ENCODE data around the gene CCDC186.

Gene CCDC186

DNA sequence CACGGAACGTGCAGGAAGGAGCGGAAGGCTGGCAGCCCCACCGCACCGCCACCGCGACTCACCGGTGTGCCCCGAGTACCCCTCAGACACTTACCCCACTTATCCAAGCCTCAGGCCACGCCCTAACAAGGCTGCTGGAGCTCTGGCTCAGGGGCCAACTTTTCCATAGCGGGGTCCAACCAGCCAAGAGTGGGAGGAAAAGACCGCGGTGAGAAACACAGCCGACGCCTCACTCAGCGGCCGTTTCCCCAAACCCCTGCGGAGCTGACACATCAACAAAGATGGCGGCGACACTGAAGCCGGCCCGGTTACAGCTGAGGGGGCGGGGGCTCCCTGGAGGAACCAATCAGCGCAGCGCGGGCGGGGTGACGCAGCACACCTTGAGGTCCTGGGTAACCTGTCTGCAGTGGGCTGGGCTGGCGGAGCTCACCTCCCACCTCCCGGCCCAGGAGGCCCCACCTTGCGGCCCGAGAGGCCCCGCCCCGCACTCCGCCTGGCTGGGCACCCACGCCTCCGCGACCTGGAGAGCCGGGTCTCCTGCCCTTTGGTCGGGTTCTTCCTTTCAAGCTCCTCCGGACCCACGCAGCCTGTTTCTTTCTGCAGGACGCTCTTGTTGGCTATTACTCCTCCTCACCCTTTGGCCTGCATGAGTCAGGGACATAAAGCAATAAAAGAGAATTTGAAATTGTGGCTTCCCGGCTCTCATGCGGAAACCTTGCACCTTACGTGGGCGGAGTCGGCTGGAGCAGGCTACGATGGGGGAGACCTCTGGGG lies at the start of gene CCDC186:
Gene CCDC186, minus strand, starts transcription at position 283 of the 774 bp plus-strand sequence. CDS start 10,935 bp downstream, outside the sequence.
- DNase-seq, result peak; percentile 97

DNA sequence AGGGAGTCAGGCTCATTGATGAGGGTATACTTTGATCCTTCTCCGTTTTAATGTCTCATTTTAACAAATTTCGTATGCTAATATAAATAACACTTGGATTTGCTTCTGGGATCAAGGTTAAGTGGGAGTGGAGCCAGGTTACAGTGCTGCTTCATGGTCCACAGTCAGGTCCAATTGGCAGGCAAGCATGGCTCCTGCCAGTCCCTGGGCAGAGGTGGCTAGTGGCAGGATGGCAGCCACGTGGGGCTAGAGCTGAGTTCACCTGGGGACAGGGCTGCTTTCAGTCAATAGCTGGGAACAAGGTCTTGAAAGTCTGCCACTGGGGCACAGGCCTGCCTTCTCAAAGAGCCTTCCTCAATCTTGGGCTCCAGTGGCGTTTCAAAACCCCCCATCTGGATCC lies 49.1 kb upstream of the CCDC186 start:
- DNase-seq, result no peak

DNA sequence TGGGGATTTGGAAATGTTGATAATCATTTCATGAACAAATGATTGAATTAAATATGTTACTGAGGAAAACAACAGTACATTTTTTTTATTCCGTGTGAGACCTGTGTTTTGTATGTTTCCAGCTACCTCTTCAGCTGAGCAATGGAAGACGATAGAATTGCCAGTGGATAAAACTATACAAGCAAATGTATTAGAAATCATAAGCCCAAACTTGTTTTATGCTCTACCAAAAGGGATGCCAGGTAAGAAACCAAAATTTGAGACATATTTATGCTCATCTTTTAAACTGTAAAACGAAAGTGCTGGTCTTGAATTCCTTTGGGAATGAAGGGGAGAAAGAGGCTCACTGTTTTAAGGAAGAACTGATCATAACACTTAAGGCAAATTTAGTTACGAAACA lies 47.2 kb upstream of the CCDC186 start:
- DNase-seq, result no peak

DNA sequence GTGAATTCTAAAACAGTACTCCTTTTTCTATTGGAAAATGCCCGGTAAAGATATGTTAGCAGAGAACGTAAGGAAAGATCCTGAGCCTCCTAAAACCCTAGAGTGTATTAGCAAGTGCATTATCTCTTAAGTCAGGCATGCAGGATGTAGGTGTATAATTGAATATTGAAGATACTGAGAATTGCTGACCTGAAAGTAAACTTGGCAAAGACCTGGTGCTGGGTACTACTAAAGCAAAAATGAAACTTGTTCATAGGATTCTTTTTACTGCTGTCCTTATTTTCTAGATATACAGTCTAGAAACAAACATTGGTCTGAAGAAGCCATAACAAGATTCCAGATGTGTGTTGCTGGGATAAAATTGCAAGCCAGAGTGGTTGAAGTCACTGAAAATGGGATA lies 46.3 kb upstream of the CCDC186 start:
- DNase-seq, result no peak

DNA sequence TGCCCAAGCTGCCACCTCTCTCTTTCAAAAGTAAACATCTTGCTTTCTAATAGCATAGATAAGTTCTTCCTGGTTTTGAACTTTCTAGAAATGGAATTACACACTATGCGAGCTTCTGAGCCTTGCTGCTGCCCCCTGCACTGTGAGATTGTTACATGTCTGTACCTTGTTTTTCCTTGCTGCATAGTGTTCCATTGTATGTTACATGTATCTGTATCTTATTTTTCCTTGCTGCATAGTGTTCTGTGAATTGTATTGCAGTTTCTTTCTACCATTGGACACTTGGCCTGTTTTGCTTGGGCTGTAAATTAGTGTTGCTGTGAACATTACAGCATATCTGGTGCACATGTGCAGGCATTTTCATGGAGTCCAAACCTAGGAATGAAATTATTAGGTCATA lies 41.0 kb upstream of the CCDC186 start:
- DNase-seq, result no peak

DNA sequence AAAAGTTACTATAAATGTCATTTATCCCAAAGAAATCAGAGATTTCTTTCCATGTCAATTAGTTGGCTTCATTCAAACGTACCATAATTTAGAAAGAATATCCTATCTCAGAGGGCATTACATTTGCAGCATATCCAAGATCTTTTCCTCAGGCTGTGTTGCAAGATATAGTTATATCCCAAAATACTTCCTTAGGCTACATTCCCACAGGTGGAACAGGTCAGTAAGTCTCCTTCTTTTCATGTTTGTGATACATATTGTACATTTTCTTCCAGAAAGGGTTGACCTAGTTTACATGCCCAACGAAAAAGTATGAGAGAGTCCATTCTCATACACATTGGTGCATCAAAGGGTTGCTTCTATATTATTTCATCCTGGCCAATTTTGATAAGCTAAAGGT lies 38.1 kb upstream of the CCDC186 start:
- no peak for DNase-seq

DNA sequence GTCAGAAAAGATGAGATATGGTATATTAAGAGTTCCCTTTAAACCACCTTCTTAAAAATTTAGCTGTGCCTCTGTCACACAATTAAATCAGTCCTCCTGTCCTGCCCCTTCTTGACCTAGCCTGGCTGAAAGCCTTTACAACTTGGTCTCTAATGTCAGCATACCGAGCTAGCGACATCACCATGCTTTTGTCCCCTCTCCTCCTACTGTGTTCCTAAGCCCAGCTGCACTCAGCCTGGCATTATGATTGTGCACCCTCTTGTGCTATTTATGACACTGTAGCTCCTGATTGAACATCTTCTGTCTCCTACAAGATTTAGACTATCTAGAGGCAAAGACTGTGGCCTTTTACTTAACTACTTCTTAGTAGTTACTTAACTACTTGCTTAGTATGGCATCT lies 34.3 kb upstream of the CCDC186 start:
- no peak for DNase-seq

DNA sequence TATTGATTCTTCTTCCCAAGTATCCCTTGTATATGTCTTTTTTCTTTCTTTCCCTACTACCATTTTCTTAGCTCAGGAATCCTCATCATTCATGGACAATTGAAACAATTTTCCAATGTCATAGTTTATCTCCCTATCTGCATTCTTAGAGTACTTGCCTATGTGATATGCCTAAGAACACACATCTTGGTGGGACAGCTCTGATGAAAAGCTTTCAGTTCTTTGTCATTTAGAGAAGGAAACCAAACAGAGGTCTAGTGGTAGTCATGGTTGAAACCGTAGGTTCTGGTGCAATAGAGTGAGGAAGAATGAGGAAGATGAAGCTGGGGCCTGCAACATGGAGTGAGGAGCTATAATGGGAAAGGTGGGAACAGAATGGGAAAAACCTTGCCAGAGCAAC lies 33.3 kb upstream of the CCDC186 start:
- DNase-seq, result no peak

DNA sequence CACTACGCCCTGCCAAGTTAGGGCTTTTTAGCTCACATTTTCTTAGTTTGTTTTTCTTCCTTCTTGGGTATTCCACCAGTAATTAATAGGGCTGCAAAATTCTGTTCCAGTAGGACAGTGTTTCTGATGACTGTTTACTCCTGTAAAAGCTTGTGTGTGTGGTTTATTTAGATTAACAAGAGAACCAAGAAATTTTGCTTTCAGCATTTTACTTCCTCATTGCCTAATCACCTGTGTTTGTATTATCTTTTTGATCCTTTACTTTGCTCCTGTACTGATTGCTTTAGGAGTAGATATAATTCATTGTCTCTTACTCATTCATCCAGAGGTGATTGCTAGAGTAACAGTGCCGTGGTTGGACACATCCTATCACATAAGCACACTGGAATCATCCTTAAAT lies 32.9 kb upstream of the CCDC186 start:
- DNase-seq, result no peak

DNA sequence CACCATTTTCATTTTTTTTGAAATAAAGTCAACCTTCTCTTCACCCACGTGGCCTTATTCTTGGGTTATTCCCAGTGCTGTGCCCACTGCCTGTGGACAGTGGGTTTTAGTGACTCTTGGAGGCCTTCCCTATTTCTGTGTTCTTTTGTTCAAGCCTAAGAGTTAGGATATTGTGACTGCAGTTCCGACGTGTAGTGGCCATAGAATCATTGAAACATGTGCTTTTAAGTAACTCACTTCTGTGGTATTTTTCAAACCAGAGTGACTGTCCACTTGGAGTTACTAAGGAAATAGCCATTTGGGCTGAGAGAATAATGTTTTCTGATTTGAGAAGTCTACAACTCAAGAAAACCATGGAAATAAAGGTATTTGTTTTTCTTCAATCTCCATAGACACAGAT lies 28.8 kb upstream of the CCDC186 start:
- no peak for DNase-seq

DNA sequence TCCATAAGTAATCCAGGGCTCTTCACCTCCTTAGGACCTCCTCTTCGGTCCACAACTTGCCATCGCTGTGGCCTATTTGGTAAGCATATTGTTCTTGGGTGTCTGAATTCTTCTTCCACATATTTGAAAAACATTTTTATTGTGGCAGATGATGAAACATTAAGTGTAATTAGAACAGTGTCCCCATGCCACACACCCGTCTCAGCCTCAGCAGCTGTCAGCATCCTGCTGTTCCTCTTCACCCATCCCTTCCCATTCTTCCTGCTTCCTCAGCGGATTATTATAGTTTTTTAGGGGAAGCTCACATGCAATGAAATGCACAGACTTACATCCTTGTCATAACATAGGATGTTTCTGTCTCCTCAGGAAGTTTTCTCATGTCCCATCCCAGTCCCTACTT lies 25.2 kb upstream of the CCDC186 start:
- DNase-seq, result no peak

DNA sequence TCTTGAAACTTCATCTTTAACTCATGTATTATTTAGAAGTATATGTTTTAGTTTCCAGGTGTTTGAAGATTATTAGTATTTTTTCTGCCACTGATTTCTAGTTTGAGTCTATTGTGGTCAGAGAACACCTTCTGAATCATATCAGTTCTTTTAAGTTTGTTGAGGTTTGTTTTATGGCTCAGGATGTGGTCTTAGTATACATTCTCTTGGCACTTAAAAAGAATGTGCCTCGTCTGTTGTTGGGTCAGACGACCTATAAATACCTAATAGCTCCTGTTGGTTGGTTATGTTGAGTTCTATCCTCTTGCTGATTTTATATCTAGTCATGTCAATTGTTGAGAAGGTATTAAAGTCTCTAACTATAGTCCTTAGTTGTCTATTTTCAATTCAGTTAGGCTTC lies 21.1 kb upstream of the CCDC186 start:
- DNase-seq, result no peak

DNA sequence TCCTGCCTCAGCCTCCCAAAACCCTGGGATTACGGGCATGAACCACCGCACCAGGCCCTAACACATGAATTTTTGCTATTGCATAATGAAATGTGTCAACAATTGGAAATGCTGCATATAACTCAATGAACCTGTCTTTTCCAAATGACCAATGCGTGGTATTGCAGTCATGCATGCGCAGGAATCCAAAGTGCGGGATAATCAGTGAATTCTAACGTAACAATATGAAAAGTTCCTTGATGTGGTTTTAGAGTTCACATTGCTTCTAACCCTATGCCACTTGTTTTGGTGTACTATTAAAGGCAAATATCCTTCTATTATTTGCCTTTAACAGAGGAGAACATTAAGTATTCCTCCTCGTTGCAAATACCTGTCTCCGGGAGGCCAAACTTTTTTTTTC lies 15.7 kb upstream of the CCDC186 start:
- DNase-seq, result no peak

DNA sequence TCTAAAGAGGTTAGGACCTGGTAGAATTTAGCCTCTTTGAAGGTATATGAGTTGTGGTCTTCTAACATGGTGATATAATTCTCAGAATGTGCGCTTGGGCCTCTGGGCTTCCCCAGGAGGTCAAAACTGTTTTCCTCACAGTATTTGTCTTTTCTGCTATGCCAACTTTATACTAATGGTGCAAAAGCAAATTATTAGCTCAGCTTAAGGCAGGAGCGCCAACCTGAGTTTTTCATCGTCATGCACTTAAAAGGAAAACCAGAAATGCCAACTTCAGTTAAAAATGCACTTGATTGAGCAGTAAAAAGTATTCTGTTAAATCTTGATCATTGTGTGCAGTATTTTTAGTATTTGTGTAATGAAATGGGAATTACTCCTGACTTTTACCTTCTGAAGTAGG lies 14.9 kb upstream of the CCDC186 start:
- DNase-seq, result no peak

DNA sequence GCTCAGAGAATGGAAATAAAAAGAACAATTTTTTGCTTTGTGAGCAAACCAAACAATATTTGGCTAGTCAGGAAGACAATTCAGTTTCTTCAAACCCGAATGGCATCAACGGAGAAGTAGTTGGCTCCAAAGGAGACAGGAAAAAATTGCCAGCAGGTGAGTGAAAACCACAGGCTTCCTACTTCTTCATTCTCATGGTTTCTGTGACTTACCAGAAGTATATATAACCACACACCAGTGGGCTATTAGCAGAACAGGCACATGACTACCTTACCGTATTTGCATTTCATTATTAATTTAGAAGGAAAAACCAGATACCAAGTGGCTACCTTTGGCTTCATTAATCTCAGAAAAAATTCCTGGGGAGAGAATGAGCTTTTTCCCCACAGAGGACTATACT lies 14.0 kb upstream of the CCDC186 start:
- DNase-seq, result no peak

DNA sequence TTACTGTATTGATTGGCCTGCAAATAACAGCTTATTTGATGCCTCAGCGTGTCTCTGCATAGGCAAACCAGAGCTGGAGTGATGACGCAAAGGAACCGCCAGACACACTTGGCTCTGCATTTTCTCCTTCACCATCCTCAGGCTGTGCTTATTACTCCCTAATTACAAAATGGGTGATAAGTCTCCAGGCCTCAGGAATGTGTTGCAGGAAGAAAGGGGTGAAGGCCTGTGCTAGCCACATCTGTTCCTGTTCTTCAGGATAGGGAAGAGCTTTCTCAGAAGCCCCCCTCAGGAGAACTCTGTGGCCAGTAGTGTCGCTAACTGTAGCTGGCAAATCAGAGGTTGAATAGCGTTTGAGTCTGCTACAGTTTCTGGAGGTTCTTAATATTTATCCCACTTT lies 10.3 kb upstream of the CCDC186 start:
- DNase-seq, result no peak

DNA sequence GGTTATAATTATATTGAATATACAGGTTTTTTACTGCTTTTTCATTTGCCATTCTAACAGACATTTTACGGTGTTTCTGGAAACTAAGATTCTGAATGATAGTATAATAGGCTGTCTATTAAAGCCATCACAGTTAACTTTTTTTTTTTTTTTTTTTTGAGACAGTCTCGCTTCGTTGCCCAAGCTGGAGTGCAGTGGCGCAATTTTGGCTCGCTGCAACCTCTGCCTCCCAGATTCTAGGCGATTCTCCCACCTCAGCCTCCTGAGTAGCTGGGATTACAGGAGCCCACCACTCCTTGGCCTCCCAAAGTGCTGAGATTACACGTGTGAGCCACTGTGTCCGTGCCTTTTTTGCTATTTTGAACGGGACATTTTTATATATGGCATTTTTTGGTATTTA lies 9.6 kb upstream of the CCDC186 start:
- DNase-seq, result no peak

DNA sequence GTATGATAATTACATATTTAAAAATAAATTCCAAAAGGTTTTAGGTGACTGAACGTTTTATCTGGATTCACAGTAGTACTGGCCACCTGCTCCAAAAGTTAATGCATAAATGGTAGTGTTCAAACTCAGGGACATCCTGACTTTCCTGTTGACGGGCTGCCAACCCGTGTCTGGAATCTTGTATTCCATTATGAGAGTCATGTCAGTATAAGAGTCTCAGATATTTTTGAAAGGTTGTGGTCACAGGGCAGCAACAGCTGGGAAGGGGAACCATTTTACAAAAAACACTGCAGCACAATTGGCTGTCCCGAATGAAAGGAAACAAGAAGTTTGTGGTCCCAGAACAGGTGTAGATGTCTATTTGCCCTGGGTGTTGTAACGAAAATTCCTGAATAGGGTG lies 8.0 kb upstream of the CCDC186 start:
- no peak for DNase-seq

DNA sequence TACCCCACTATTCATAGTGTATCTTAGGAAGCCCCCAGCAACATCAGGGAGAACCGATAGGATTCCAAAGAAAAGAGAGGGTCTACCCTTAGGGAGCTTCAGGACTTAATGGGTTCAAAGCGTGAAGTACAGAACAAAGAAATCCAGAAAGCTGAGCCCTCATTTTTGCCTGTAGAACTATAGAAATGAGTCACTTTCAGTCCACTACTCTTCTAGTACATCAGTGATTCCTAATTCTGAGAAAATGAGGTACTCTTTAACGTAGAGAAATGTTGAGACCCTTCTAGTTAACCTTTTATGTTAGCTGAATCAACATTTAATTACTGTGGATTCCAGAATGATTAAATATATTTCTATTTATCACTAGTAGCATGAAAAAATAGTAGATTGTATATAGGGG lies 6.9 kb upstream of the CCDC186 start:
- no peak for DNase-seq

DNA sequence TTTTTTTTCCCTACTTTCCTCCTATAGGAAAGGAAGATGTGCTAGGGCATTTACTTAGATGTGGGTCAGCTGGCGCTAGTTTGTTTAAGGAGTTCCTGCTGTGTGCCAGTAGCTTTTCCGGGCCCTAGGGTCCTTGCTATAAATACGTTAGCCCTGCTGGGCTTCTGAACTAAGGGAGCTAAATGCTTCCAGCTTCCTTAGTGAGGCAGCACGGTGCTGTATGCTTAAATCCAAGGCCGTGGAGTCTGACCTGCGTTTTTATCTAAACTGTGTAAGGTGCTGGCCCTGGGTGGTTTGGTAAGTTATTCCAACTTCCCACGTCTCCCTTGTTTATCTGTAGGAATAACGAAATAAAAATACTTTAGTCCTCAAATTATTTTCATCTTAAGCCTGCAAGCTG lies 5.7 kb upstream of the CCDC186 start:
- no peak for DNase-seq

DNA sequence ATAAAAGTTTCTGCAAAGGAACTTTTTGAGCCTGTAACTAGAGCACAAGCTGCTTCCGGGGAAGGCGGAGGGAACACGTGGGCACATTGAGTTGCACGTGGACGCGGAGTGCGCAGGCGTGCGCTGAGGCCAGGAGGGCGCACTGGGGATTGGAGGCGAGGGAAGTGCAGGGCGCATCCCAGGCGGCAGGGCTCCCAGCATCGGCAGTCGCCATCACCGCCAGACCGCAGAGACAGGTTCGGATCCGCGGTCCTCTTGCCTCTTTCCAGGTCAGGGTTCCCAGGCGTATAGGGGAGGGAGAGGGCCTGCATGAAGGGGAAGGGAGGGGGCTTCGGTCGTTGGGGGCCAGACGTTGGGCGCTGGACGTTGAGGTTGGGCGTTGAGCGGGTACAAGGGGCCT lies 5.1 kb upstream of the CCDC186 start, which contains the start of gene TDRD1:
Gene TDRD1, plus strand, starts transcription at position 206 of the 400 bp plus-strand sequence. CDS start 8,479 bp downstream, outside the sequence.
- no peak for DNase-seq

DNA sequence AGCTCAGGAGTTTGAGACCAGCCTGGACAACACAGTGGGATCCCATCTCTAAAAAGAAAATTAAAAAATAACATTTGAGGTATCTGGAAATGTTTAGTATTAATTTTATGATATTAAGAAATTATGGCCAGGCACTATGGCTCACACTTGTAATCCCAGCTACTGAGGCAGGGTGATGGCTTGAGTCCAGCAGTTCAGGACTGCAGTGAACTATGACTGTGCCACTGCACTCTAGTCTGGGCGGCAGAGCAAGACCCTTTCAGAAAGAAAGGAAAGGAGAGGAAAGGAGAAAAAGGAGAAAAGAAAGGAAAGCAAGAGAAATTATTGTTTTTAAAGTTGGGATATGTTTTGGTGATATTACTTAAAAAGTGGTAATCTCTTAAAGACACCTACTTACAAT lies 2.5 kb upstream of the CCDC186 start:
- DNase-seq, result no peak

DNA sequence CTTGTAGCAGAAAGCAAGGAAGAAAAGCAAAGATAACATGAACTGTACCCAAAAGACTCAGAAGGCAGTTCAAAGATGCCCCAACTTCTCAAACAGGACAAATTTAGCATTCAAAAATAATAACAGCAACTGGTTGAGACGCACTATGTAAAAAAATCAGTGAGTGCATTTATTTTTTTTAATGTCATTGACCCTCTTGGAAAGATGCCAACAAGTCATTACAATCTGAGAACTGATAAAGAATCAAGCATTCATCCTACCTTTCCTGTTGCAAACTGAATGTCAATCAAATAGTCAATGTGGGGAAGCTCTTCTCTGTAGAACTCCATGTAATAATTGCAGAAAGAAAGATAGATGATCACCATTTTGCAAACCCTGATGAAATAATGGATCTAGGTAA lies 1.7 kb upstream of the CCDC186 start:
- no peak for DNase-seq

DNA sequence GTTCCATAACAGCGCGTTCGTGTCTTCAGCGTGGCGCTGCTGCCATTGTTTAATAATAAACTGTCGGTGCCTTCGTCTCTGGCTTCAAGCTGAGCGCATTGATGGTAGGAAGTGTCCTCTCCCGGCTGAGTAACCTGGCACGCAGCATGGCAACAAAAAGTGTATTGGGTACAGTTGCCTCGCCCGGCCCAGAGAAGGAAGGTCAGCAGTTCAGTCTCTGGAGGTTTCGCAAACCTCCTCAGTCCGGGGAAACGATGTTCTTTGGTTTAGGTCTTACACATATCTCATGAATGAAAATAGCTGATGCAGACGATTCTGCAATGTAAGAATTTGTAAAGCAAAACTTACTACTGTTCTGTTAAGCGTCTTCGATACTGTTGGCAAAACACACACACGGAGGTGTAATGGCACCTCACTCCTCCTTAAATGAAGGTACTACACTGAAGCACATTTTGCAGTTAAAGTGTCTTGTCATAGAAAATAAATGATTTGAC lies 739 bp upstream of the CCDC186 start:
- DNase-seq, result no peak

DNA sequence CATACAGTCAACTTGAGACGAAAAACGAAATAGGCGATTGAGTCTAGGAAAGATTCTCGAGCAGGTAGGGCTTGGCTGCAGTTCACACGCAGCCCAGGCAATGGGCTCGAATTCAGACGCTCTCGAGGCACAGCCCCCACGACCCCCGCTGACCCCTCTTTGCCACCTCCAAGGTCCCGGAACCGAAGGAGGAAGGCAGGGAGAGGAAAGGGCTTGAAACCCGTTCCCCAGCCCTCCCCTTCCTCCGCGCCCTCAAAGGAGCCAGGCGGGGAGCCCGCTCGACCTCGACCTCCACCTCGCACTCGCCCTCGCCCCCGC lies 441 bp downstream of the CCDC186 start:
- DNase-seq, result no peak

Data from stimulated activated CD4-positive, alpha-beta T cell treated with anti-CD3 and anti-CD28 coated beads, Interleukin-12 subunit alpha, Interleukin-12 subunit beta, amount 100 ng/mL, for 4 hours (primary cell).